Kidney capillary endothelial cell (primary cell): ENCODE results near the gene PDXK.
"Not testable (repeated sequence)": the region's sequence is repeated elsewhere in the genome, so short reads cannot be mapped to it uniquely, and the experiment has no call there.

Experiments
- DNase-seq: peaks from one replicate; pipeline ENCODE4 v3.0.0-alpha.2; 2018; ENCODE audit warnings: low spot score

The PDXK gene

DNA sequence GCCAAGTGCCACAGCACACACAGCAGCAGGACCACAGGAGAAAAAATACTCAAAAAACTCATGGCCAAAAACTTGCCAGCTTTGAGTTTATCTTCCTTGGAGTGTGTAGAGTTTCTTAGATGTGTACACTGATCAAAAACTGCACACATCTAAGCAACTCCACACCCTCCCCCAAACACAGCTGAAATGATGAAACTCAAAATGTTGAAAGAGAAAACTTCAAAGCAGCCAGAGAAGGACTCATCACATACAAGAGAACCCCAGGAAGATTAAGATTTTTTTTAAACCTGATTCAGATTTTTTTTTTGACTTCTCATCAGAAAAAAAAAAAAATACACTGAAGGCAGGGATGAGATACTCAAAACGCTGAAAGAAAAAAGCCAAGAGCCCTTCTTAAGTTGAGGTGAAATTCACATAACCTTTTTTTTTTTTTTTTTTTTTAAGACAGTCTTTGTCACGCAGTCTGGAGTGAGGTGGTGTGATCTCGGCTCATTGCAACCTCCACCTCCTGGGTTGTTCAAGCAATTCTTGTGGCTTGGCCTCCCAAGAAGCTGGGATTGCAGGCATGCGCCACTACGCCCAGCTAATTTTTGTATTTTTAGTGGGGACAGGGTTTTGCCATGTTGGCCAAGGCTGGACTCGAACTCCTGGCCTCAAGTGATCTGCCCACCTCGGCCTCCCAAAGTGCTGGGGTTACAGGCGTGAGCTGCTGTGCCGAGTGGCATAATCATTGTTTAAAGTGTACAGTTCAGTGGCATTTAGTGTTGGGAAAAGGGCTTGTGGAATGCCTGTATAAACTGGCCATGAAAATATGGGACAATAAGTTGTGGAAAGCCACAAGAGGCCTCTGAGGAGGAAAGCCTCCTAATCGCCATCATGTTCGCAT lies 20.9 kb upstream of the PDXK start:
- no peak for DNase-seq

DNA sequence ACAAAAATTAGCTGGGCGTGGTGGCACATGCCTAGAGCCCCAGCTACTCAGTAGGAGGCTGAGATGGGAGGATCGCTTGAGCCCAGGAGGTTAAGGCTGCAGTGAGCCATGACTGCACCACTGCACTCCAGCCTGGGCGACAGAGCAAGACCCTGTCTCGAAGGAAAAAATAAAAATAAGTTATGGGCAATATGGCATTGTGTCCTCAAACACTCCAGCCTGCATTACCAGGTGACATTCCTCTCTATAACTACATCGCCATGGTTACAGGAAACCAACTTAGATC lies 19.5 kb upstream of the PDXK start:
- DNase-seq = not testable (repeated sequence)

DNA sequence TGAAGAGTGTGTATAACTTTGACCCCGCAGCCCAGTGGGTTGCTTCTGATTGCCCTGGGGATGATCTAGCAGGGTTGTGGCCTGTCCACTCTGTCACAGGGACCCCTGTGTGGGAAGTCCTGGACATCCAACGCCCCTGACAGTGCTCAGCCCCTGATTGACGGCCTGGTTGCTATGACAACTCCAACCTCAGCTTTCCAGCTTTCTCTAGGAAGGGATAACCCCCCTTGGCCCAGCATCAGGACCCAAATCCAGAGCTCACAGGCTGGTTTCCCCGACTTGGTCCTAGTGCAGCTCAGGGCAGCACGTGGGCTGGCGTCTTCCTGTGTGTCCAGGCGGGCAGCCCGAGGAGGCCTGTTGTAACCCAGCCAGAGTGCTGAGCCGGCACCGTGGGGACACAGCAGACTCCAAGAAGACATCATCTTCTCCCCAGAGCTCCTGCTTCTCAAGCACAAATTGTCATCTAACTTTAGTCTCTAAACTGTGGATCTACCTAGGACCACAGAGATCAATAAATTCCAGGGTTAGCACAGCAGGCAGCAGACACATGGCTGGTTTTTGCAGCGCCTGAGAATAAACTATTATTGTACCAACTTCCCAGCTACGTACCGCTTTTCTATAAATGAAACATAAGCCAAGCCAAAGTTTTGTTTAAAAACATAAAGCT lies 18.9 kb upstream of the PDXK start:
- DNase-seq = no peak

DNA sequence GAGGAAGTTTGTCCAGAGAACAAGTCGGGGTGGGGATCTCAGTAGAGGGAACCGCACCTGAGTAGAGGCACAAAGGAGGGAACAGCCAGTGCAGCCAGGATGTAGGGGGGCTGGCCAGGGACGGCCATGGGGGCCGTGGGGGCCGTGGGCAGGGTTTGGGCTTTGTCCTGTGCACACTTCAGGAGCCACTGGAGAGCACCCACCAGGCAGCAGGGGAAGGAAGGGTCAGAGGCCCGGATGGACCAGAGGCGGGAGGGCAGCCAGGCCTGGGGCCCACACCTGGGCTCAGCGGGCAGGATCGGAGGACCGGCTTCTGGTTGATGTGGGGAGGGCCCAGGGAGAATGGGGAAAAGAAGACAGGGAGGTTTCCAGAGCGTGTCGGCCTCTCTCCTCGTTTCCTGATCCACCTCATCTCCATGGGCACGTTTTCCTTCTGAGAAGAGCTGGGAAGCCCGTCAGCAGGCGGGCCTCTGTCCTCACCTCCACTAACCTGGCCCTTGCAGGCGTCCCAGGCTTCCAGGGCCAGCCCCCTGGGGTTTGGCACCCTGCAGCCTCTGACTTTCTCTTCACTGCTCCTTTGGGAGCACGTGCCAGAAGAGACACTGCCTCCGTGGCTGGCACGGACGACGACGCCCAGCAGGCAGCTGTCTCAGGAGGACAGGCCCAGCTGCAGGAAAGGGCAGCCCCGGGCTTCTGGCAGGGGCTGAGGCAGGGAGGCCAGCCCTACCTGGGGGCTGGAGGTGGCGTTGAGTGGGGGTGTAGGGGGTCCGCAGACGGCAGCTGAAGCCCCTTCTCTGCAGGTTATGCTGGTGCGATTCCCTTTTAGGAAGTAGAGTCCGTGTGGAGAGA lies 16.8 kb upstream of the PDXK start:
- no peak for DNase-seq

DNA sequence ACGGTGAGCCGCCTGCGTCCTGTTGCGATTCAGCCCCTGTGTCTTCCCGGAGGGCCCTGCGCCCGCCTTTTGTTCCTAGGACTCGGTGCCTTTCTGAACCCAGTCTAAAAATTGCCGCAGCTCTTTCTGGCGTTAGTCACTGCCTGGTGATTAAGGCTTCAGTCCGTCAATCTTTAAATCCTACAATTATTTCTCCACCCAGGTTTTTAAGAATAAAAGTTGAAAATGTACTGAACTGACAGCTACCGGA lies 16.2 kb upstream of the PDXK start:
- DNase-seq = no peak

DNA sequence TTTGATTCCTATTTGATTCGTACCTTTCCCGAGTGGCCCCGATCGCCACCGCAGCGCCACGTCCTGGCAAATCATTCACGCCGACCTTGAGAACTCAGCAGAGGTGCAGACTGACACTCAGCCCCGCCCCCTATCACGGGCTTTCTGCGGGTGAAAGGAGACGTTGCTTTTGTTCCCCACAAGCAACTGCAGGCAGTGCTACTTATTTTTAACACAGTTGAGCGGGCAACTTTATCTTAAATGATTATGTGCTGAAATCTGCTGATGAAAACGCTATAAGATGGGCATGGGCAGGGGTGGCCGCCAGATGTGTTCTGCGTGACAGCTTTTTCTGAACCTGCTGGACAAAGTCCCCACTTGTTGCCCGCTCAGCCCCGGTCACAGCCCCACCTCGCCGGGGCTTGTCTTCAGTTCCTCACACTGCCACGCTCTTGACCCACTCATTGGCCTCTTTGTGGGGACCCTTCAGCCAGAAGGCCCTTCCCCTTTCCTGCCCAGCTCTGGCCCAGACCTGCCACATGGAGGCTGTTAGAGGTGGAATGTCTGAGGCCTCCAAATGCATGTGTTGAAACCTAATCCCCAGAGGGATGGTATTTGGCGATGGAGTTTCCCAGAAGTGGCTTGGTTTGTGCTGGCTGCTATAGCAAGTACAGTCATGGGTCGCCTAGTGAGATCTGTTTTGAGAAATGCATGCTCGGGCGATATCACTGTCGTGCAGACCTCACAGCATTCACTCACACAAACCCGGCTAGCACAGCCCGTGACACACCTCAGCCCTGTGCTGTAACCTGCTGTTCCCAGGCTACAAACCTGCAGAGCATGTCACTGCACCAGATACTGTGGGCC lies 15.7 kb upstream of the PDXK start:
- DNase-seq = no peak

DNA sequence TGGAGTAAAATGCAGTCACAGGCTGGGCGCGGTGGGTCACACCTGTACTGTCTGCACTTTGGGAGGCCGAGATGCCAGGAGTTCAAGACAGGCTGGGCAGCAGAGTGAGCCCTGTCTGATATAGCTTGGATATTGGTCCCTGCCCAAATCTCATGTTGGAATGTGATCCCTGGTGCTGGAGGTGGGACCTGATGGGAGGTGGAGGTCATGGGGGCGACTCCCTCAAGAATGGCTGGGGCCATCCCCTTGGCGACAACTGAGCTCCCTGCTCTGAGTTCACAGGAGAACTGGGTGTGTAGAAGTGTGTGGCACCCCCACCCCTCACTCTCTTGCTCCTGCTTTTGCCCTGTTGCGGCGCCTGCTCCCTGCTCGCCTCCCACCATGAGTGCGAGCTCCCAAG lies 11.5 kb upstream of the PDXK start:
- DNase-seq = no peak

DNA sequence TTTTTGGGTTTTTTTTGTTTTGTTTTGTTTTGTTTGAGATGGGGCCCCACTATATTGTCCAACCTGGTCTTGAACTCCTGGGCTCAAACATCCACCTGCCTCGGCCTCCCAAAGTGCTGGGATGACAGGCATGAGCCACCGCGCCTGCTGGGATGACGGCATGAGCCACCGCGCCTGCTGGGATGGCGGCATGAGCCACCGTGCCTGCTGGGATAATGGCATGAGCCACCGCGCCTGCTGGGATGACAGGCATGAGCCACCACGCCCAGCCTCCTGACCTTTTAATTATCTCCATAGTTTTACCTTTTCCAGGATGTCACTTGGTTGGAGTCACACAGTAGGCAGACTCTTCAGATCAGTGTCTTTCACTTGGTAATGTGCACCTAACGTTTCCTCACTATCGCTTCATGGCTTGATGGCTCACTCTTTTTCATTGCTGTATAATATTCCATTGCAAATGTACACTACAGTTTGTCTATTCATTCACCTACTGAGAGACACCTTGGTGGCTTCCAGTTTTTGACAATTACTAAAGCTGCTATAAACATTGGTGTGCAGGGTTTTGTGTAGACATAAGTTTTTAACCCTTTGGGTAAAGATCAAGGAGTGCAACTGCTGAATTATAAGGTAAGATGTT lies 10.1 kb upstream of the PDXK start:
- DNase-seq = no peak

DNA sequence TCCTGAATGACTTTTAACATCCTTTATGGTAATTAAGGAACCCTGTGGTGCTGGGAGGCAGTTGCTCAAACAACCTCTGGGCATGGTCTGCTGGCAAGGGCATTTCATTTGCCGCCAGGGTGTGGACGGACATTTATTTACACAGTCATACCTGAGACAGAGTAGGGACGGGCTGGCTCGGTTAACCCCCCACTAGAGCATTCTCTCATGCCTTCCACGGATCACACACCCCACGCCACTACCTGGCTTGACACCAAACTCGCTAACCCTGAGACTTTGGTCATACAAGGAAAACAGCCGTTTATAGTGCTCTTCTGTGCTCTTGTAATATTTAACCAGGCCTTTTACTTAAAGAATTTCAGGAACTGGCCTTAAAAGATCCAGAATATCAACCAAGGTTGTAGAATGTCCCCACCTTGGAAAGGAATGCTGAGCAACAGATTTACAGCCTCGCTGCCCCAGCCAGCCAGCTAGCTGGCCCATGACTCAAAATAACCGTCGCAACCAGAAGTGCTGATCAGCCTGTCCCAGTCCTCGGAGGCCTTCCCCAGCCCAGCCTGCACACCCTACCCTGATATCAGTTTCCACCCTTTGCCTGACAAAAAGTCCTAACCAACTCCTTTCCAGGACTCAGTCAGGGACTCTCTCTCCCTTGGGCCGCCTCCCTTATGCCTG lies 6.5 kb upstream of the PDXK start:
- DNase-seq = no peak

DNA sequence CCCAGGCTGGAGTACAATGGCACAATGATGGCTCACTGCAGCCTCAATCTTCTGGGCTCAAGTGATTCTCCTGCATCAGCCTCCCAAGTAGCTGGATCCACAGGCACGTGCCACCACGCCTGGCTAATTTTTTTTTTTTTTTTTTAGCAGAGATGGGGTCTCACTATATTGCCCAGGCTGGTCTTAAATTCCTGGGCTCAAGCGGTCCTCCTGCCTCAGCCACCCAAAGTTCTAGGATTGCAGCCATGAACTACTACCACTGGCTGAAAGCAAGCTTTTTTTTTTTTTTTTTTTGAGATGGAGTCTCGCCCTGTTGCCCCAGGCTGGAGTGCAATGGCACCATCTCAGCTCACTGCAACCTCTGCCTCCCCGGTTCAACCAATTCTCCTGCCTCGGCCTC lies 5.8 kb upstream of the PDXK start:
- not testable (repeated sequence) for DNase-seq

DNA sequence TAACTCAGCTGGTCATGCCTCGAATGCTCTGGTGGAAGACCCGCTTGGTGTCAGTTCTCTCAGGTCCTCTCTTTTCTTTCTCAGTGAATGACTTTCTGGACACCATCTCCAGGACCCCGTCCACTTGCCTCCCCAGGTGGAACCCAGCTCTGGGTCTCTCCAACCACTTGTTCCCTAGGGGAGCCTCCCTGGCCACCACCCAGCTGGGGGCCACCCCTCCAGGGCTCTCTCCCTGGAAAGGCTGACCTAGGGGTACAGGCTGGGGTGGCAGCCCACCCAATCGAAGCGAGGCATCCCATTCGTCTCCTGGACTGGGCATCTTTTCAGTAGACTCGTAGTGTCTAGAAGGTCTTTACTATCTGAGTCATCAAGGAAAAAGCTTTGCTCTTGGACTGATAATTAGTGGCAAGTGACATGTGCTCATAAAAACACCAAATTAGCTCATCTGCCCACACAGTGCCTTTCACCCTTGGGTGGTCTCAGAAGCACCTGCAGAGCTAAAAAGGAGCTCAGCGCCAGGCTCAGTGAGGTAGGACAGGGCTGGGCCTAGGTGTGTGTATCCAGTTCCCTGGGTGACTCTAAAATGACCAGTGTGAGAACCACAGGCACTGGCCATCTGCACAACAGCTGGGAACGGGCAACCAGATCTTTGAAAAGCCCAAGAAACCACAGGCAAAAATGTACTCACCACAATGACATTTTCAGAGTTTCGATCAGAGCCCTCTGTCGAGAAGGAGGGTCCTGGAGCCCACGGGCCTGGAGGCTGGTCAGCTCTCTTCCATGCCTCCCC lies 2.4 kb upstream of the PDXK start:
- no peak for DNase-seq

DNA sequence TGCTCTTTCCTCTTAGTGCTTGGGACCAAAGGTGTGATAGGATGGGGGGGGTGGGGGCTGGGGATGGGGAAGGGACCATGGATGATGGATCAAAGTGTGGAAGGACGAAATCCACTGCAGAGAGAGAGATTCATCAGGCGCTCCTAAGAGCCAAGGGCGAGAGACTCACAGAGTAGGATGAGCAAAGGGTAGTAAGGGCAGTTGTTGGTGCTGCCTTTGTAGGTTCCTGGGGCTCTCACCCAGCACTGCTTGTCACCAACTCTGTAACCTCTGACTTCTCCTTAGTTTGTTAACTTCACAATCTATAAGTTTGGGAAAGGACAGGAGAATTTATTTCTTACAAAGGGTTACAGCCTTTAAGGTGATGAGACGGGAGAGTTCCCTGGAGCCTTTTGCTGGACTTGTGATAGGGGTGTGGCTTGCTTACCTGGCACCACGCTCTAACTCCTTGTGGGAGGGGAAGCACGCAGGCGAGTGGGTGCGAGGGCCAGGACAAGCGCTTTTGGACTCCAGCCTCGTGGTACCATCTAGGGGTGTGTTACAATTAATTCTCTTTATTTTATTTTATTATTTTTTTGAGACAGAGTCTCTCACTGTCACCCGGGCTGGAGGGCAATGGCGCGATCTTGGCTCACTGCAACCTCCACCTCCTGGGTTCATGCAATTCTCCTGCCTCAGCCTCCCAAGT lies 1.6 kb upstream of the PDXK start:
- no peak for DNase-seq

DNA sequence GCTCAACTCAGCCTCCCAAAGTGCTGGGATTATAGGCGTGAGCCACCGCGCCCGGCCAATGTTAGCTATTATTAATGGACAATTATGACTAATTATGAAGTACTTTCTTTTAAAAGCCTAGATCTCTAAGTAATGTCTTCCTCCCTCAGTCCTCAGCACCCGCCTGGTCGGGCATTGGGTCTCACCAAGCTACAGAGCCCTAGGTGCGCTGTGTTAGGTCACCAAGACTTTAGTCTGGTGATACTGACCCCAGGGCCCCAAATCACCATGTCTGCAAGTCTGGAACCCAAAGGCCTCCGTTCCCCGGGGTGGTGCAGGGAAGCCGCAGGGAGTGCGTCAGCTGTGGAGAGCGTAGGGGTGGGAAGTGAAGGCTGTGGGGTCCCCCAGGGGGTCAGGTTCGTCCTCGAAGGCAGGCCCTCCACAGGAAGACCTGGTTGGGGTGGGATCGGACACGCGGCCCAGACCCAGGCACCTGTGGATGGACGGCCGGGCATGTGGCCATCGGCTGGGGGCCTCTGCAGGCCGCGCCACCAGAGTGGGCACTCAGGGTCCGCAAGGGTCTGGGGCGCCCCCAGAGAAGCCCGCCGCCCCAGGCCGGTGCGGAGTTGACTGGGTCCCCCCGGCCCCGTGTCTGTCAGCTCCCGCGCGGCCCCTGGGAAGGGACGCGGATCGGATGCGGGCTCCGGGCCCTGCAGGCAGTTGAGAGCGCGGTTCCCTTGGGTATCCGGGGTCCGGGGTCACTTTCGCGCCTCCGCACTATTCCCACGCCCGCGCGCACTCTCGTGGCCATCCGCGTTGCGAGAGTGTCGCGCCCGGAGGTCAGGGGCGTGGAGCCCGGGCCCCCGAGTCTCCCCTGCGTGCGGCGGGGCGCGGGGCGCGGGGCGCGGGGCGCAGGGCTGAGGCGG lies 710 bp upstream of the PDXK start:
- DNase-seq = no peak

DNA sequence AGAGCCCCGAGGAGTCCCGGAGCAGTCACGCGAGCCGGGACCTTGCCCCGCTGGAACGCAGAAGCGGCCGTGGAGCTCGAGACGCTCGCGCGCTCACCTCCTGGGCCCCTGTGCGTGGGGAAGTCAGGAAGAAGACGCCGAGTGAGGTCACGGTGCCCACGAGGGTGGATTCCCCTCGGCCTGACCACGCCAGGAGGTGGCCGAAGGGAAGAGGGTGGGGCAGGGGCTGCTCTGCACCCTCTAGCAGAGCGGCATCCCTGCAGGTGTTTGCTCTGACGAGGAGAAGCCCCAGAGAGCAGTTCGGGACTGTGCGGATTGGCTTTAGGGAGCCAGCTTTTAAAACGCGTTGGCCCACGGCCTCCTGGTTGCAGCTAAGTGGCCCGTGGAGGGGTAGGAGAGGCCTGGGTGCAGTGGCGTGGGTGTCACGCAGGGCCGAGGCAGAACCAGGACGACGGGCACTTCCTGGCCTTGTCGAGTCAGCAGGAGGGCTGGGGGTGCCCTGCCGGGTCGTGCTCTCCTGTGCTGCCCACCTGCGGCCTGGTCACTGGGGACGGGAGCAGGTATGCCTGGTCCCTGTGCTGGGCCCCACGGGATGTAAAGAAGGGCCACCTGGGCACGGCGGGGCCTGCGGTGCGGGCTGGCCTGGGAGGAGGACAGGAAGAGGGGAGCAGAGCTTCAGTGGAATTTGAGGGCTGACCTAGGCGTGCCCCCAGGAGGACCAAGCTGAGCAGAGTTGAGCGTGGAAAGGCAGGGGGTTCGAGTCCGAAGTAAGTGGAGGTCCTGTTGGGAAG lies 1.0 kb downstream of the PDXK start:
- DNase-seq = no peak

DNA sequence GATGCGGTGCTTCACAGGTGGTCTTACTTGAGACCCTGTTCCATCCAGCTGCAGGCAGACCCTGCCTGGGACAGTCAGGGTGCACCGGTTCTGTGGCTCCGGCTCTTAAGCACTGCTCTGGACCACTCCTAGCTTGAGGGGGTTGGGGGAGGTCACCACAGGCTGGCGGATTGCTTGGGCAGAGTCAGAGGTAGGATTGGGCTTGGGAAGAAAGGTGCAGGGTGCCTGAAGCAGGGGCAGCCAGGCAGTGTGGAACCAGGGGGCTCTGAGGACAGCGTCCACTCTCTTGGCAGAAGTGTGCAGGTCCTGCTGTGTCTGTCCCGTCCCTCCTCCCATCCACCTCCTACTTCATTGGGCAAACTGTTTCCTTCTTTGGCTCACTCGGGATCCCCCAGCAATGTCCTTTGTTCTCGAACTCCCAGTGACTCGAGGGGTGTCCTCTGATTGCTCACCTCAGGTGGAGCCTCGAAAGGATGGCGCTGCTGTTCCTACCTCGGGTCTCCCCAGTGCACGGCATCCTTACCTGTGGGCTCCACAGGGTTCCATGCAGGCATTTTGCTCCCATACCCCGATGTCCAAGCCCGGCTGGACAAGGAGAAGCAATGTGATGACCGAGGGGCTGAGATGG lies 1.7 kb downstream of the PDXK start:
- DNase-seq = no peak

DNA sequence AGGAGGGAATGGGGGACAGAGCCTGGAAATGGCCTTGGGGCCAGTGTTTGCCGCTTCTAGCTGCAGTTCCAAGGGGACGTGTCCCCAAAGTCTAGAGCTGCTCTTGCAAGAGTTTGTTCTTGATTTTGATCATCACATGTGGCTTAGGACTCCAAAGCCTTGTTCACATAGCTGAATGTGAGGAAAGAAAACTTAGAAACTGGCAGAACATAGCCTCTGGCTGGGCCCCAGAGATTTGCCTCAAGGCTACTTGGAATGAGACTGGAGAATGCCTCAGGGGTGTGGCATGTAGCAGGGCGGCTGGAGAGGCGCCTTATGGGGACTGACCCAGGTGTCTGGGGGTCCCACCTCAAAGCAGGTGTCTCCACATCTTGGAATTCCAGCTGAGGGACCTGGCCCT lies 2.3 kb downstream of the PDXK start:
- no peak for DNase-seq

DNA sequence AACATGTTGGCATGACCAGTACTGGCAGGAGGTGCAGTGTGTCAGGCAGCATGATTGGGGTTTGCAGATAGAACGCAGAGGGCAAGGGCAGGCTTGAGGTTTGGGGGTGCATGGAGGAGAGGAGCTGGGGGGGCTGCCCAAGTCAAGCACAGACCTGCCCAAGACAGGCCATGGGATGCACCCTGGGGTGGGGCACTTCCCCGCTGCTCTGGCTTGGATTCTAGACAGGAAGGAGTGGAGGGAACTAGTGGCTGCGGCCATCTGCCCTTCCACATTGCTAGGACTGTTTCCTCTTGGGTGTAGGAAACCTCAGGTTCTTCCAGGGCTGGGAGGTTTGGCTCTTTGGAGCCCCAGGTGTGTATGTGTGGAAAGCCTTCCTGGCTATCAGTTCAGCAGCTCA lies 3.0 kb downstream of the PDXK start:
- DNase-seq = no peak

DNA sequence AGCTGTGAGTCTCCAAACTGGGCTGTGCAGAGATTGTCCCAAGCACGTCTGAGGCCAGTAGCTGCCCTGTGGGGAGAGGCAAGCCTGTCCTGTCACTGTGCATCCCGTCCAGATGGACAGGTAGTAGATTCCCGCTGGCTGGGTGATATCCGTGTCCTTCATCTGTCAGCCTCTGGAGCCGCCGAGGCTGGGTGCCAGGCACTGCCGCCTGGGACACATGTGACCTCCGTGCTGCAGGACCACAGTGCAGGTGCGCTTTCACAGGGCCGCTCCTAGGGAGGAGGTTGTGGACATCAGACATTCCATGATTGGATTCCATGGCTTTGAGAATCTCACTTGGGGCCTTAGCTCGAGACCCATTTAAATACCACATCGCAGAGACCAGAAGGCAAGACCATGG lies 4.7 kb downstream of the PDXK start:
- no peak for DNase-seq
